GM20431 (cell line): ENCODE data around the gene CTSA.
"Not testable (repeated sequence)": the region's sequence is repeated elsewhere in the genome, so short reads cannot be mapped to it uniquely, and the experiment has no call there.

Experiments used
- in situ Hi-C: fragments of 300-500 bp; cut with MseI, MboI; formaldehyde crosslinking; loops from one replicate; pipeline ENCODE4 v1.15.0; 2020; ENCODE audit warnings: low sequenced_read_pairs; ENCODE audit not compliant: unreplicated experiment

CTSA gene

GRCh38 chr20:45910670-45911485, 19.7 kb downstream of the CTSA start:
- in situ Hi-C loops: no loop called here

DNA sequence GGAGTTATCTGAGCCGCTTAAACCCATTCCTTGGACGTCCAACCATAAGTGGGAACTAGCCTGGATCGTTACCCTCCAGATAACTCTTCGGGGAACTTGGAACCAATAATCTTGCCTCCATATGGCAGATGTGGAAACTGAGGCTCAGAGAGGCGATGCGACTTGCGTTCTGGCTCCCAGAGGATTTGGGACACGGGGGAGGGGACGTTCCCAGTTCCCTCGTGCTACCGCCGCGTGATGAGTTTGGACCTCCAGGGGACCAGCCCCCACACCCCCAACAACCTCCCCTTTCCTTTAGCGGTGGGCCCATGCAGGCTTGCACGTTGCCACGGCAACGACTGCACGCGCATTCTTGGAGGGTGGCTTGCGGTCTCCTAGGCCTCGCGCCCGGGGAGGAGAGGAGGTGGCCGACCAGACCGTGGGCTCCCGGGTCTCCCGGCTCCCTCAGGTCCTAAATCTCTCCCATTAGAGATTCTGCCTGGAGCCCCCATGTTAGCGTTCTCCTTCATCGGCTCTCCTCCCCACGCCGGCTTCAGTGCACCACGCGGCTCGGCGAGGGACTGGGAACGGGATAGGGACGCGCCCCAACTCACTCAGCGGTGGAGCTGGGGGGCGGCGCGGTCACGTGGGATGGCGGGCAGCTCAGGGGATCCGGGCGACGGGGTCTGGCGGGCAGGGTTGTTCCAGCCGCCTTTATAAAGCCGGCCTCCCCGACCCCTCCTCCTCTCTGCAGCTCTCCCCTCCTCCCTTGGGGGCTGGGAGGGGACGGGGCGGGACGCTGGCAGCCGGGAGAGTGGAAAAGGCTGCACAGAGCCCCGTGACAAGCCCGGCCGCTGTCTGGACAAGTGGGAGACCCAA, 20.6 kb downstream of the CTSA start, which contains the start of gene PLTP:
Gene PLTP, minus strand, starts transcription at position 670 of the 858 bp plus-strand sequence. CDS start 703 bp downstream, outside the sequence.
- in situ Hi-C loops: no loop called here

DNA sequence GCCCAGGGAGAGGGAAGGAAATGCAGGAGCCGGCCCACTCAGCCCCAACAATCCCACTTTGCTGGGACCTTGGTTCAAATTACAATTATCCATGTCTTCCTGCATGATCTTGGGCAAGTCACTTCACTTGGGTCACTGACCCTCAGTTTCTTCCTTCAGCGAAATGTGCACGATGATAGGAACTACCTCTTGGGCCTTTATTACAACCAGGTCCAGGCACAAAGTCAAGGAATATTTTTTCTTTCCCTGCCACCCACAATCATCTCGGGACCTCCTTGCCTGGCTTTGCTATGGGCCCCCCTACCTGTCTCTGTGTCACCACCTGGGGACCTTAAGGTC, 21.2 kb downstream of the CTSA start:
- in situ Hi-C loops: no loop called here

GRCh38 chr20:45913116-45913515, 22.0 kb downstream of the CTSA start:
- in situ Hi-C loops: no loop called here

- in situ Hi-C loops: no loop called here
These were observed 26.6 kb downstream of the CTSA start for GRCh38 chr20:45917790-45918141.

GRCh38 chr20:45918182-45918737, 27.1 kb downstream of the CTSA start:
- in situ Hi-C loops: no loop called here

DNA sequence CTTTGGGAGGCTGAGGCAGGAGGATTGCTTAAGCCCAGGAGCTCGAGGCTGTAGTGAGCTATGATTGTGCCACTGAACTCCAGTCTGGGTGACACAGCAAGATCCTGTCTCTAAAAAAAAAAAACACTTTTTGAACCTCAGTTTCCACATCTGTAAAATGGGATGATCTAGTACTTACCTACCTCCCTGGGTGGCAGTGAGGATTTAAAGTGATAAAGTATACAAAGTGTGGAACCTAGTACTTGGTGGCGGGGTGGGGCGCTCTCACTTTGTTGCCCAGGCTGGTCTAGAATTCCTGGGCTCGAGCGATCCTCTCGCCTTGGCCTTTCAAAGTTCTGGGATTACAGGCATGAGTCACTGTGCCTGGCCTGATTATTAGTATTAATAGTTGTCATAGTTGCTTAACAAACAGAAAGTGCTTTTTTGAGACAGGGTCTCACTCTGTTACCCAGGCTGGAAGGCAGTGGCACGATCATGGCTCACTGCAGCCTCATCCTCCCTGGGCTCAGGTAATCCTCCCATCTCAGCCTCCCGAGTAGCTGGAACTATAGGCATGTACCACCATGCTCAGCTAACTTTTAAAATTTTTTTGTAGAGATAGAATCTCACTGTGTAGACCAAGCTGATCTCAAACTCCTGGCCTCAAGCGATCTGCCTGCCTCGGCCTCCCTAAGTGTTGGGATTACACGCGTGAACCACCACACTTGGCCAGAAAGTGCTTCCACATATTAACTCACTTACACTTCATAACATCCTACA, 27.8 kb downstream of the CTSA start:
- in situ Hi-C loops: no loop called here

GRCh38 chr20:45919542-45920399, 28.6 kb downstream of the CTSA start:
- in situ Hi-C loops: no loop called here

DNA sequence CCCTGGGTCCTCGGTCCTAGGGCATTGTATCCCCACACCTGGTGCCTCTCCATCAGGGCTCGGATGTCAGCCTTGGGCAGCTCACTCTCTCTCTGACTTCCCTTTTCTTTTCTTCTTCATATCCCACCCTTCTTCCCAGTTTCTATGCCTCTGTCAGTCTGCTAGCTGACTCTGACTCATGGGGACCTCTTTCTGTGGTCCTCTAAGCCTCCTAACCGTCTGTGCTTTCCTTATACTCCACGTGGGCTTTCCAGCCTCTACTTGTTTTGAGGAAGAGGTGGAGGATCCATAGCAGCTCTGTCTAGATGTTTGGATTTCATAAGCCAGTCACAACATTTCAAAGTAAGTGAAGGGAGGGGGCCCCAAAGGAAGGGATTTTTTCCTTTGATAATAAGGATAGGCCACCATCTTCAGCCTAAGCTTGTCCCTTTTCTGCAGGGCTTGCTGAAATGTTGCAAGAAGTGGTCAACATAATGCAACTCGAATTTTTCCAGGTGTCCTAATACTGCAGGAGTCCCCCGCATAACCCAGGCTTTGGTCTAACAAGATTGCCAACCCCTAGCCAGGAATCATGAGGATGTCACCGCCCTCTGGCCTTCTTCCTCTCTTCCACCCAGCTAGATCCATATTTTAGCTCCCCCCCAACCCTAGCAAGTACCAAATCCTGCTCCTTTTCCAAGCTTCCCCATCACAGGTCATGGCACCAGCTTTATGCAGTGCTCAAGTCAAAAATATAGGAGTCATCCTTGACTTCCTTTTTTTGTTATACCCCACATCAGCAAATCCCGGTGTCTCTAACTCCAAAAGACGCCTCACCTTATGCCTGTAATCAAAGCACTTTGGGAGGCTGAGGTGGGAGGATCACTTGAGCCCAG, 29.6 kb downstream of the CTSA start:
- in situ Hi-C loops: no loop called here

DNA sequence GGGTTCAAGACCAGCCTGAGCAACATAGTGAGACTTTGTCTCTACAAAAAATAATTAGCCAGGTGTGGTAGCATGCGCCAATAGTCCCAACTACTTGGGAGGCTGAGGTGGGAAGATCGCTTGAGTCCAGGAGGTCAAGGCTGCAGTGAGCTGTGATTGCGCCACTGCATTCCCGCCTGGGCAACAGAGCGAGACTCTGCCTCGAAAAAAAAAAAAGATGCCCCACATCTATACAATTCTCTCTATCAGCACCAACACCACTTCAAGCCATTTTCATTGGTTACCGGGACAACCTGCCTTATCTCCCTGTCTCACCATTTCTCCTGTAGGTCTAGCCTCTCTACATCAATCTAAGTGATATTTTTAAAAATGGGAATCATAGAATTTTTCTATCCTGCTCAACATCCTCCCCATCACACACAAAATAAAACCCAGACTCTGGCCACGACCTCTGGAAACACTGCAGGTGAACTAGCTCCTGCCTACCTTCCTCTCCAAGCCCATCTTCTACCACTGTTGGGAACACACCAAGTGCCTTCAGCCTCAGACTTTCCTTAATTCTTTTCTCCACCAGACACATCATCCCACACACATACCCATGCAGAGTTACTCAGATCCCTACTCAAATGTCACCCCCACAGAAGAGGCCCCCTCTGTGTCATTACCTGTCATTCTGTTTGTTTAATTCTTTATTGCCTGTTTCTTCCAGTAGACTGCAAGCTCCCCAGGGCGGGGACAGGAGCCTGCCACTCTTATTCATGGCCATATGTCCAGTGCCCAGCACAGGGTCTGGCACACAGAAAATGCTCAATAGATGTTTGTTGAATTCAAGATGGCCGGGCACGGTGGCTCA, 30.4 kb downstream of the CTSA start:
- in situ Hi-C loops: no loop called here

DNA sequence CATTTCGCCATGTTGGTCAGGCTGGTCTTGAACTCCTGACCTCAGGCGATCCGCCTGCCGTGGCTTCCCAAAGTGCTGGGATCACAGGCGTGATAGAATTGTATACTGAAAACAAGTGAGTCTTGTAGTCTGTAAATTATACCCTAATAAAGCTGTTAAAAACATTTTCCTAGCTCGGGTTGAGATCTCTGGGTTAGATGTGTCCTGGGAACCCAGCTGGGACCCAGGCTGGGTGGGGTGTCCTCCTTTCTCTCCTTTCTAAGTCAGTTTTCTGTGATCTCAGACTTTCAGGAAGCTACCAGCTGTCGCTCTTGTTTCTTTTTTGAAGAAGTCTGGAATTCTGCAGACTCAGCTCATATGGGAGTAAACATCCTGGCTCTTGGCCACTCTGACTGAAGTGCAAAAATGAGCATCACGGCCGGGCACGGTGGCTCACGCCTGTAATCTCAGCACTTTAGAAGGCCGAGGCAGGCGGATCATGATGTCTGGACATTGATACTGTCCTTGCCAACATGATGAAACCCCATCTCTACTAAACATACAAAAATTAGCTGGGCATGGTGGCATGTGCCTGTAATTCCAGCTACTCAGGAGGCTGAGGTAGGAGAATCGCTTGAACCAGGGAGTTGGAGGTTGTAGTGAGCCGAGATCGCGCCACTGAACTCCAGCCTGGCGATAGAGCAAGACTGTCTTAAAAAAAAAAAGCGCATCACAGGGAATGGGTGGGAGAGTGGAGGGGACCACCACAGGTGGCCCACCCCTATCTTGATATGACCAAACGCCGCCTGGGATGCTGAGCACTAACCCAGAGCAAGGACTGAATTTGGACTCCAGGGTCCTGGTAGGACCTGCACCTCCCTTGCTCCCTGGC, 33.5 kb downstream of the CTSA start:
- in situ Hi-C loops: no loop called here

DNA sequence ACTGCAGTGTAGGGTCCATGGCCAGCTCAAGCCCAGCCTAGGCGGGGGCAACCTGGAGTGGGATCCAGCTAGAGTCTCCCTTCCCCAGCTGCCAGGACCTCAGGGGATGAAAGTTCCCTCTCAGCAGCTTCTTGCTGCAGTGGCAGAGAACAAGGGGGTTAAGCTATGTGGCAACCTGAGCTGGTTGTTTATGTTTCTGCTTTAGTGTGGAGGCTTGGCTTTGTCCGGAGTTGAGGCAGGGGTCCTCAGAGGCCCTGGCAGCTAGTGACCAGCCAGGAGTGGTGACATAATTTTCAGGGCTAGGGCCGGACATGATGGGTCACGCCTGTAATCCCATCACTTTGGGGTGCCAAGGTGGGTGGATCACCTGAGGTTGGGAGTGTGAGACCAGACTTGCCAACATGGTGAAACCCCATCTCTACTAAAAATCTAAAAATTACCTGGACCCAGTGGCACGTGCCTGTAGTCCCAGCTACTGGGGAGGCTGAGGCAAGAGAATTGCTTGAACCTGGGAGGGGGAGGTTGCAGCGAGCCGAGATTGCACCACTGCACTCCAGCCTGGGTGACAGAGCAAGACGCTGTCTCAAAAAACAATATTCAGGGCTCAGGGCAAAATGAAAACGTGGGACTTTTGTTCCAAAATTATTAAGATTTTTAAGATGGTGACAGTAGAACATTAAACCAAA, 34.8 kb downstream of the CTSA start:
- in situ Hi-C loops: no loop called here

DNA sequence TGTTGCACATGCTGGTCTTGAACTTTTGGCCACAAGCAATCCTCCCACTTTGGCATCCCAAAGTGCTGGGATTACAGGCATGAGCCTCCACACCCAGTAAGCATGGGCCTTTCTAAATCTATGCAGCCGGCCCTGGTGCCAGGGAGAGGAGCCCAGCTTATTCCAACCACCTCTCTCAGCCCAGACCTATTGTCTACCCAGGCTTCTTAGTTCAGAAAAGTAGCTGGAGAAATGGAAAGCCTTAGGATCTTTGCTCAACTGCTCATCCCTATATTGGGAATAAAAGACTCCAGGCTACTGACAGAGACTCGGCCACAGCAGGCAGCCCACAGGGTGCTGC, 35.6 kb downstream of the CTSA start:
- in situ Hi-C loops: no loop called here

GRCh38 chr20:45927071-45927878, 36.1 kb downstream of the CTSA start:
- in situ Hi-C loops: no loop called here

- in situ Hi-C loops: not testable (repeated sequence)
These were observed 40.5 kb downstream of the CTSA start for GRCh38 chr20:45931680-45932079.
